Adipose tissue (tissue), 3 donors: Measurements from ENCODE around the gene CELSR3. TPM values are rescaled to one million over a fixed set of nuclear protein-coding genes. Genes with fewer than 3 reads are reported as not detected.
A peak's percentile ranks its signal among the peaks of the same experiment; 100 is the strongest.

Experiments
- H3K27ac ChIP-seq: one replicate; pipeline ENCODE4 v1.5.1; 2013; ENCODE audit warnings: low read depth, low read length
- WGBS, 3 donors: extraction: QIAGEN DNeasy Blood & Tissue Kit; methylation state at CpG; one replicate each; pipeline ENCODE4 v1.1.7; 2013; 5-methylcytosine and 5-hydroxymethylcytosine counted together
- polyA plus RNA-seq, 3 donors: library from polyadenylated mRNA; stranded (reverse); fragments of 200-250 nt; gene quantifications; one replicate each; pipeline ENCODE4 v1.2.3, GENCODE V29; 2013
- donor health status: healthy with polysubstance abuse.
- donor health status: Bipolar disorder and iron deficiency.
- donor health status: healthy.

CELSR3 gene
- 1 to 10 TPM in 2 of 3 donors, under 1 TPM in 1; 0.48 to 1.5 (median 1.0) TPM for polyA plus RNA-seq

- WGBS, 3 donors: 2 to 3% (median 2%) methylated on average over 40 to 49 of the region's 52 CpGs
- H3K27ac ChIP-seq: no peak within 1 kb of the TSS
Observed at GRCh38 chr3:48662753-48663488, at the start of gene CELSR3. CELSR3 (minus strand) TSS chr3:48662886; CDS start chr3:48662634, 252 bp downstream.

GRCh38 chr3:48711727-48712126 lies 49.0 kb upstream of the CELSR3 start:
- 86 to 93% (median 88%) methylated on average over 2 of the region's 2 CpGs for WGBS, 3 donors
- H3K27ac ChIP-seq: no peak overlapping the region

GRCh38 chr3:48709051-48709461 lies 46.4 kb upstream of the CELSR3 start:
- WGBS, 3 donors: 71 to 82% (median 78%) methylated on average over 7 of the region's 7 CpGs
- H3K27ac ChIP-seq: no peak overlapping the region

- WGBS, 3 donors: 43 to 56% (median 55%) methylated on average over 2 of the region's 2 CpGs
Observed at GRCh38 chr3:48708481-48708889, 45.8 kb upstream of the CELSR3 start.

GRCh38 chr3:48707157-48707556 lies 44.5 kb upstream of the CELSR3 start:
- 87 to 89% (median 88%) methylated on average over 5 of the region's 5 CpGs for whole genome bisulfite sequencing, 3 donors

More at GRCh38 chr3:48708481-48708889, 45.8 kb upstream of the CELSR3 start:
- no peak overlapping the region for H3K27ac ChIP-seq

GRCh38 chr3:48702320-48702920 lies 39.7 kb upstream of the CELSR3 start:
- 87 to 88% (median 88%) methylated on average over 6 of the region's 6 CpGs for WGBS, 3 donors
- H3K27ac ChIP-seq: no peak overlapping the region

More at GRCh38 chr3:48707157-48707556, 44.5 kb upstream of the CELSR3 start:
- H3K27ac ChIP-seq: no peak overlapping the region

GRCh38 chr3:48700731-48701405 lies 38.2 kb upstream of the CELSR3 start:
- WGBS, 3 donors: 87 to 95% (median 94%) methylated on average over 11 of the region's 11 CpGs
- peak overlapping the region; percentile 26 for H3K27ac ChIP-seq

- no peak overlapping the region for H3K27ac ChIP-seq
- 94 to 97% (median 96%) methylated on average over 8 of the region's 8 CpGs for WGBS, 3 donors
Observed at GRCh38 chr3:48698891-48699290, 36.2 kb upstream of the CELSR3 start.

- H3K27ac ChIP-seq: no peak overlapping the region
- WGBS, 3 donors: 86 to 93% (median 88%) methylated on average over 3 of the region's 3 CpGs
Observed at GRCh38 chr3:48697952-48698351, 35.3 kb upstream of the CELSR3 start.

GRCh38 chr3:48696601-48697000 lies 33.9 kb upstream of the CELSR3 start:
- no peak overlapping the region for H3K27ac ChIP-seq

- no peak overlapping the region for H3K27ac ChIP-seq
- 67 to 98% (median 96%) methylated on average over 5 of the region's 5 CpGs for WGBS, 3 donors
Observed at GRCh38 chr3:48696156-48696555, 33.5 kb upstream of the CELSR3 start.

GRCh38 chr3:48695393-48695753 lies 32.7 kb upstream of the CELSR3 start:
- WGBS, 3 donors: 56 to 75% (median 58%) methylated on average over 9 of the region's 9 CpGs
- H3K27ac ChIP-seq: no peak overlapping the region

GRCh38 chr3:48694610-48695392 lies 32.1 kb upstream of the CELSR3 start:
- H3K27ac ChIP-seq: no peak overlapping the region
- 59 to 67% (median 66%) methylated on average over 23 of the region's 23 CpGs for WGBS, 3 donors

GRCh38 chr3:48693826-48694225 lies 31.1 kb upstream of the CELSR3 start:
- WGBS, 3 donors: 75 to 85% (median 78%) methylated on average over 8 of the region's 8 CpGs
- no peak overlapping the region for H3K27ac ChIP-seq

GRCh38 chr3:48692551-48692950 lies 29.9 kb upstream of the CELSR3 start:
- H3K27ac ChIP-seq: no peak overlapping the region

- WGBS, 3 donors: 80 to 93% (median 87%) methylated on average over 2 of the region's 2 CpGs
- no peak overlapping the region for H3K27ac ChIP-seq
Observed at GRCh38 chr3:48690846-48691458, 28.3 kb upstream of the CELSR3 start.

- H3K27ac ChIP-seq: no peak overlapping the region
- WGBS, 3 donors: 65 to 84% (median 72%) methylated on average over 5 of the region's 5 CpGs
Observed at GRCh38 chr3:48689384-48689783, 26.7 kb upstream of the CELSR3 start.

- H3K27ac ChIP-seq: no peak overlapping the region
Observed at GRCh38 chr3:48688737-48689075, 26.0 kb upstream of the CELSR3 start.

More at GRCh38 chr3:48688737-48689075, 26.0 kb upstream of the CELSR3 start:
- 79 to 93% (median 91%) methylated on average over 3 of the region's 3 CpGs for WGBS, 3 donors
